PFSK-1 (cell line): ENCODE results near the gene LILRB5.

Source experiments
- FOXP2 ChIP-seq: optimal IDR thresholded peaks from 2 replicates; pipeline ENCODE3; 2011; ENCODE audit warnings: borderline replicate concordance, control low read depth, inconsistent platforms; ENCODE audit not compliant: insufficient read depth; ENCODE audit errors: extremely low read length, extremely low read depth
- POLR2AphosphoS5 ChIP-seq: IDR thresholded peaks from 2 replicates; pipeline ENCODE4 v1.6.1; 2012; ENCODE audit warnings: low read depth, mild to moderate bottlenecking, control low read depth, low read length, moderate library complexity
- REST ChIP-seq, 2 experiments: IDR thresholded peaks; 2 replicates each; pipeline versions ENCODE4 v1.6.1 to v1.8.0; 2011 to 2012; ENCODE audit warnings: low read depth in 2 of 2, low read length in 2 of 2, control low read depth in 1 of 2, inconsistent platforms in 1 of 2, mild to moderate bottlenecking in 1 of 2, moderate library complexity in 1 of 2; ENCODE audit not compliant: insufficient read depth in 1 of 2
- SIN3A ChIP-seq: IDR thresholded peaks from 2 replicates; pipeline ENCODE4 v1.6.1; 2012; ENCODE audit warnings: mild to moderate bottlenecking, low read length, moderate library complexity, borderline replicate concordance; ENCODE audit not compliant: insufficient read depth
- TAF1 ChIP-seq: IDR thresholded peaks from 2 replicates; pipeline ENCODE4 v1.6.1; 2012; ENCODE audit warnings: low read length, control low read depth, borderline replicate concordance; ENCODE audit not compliant: insufficient read depth

Gene LILRB5

GRCh38 chr19:54256250-54257115, 590 bp downstream of the LILRB5 start:
- TF ChIP-seq SIN3A, result no peak
- no peak for TF ChIP-seq POLR2AphosphoS5
- TF ChIP-seq TAF1, result no peak
- no peak for TF ChIP-seq FOXP2
- TF ChIP-seq REST (IDR thresholded peaks at IDR 0.05; ENCODE audit: insufficient read depth in 1 of 2, low read depth in 2 of 2, low read length in 2 of 2), result no peak

- TF ChIP-seq SIN3A (no peak), FOXP2 (no peak), TAF1 (no peak), REST (IDR thresholded peaks at IDR 0.05; ENCODE audit: insufficient read depth in 1 of 2, low read depth in 2 of 2, low read length in 2 of 2) (no peak), POLR2AphosphoS5 (no peak)
Observed at GRCh38 chr19:54255105-54255775, 1.8 kb downstream of the LILRB5 start.

- TF ChIP-seq SIN3A (no peak), REST (IDR thresholded peaks at IDR 0.05; ENCODE audit: insufficient read depth in 1 of 2, low read depth in 2 of 2, low read length in 2 of 2) (no peak), POLR2AphosphoS5 (no peak), TAF1 (no peak), FOXP2 (no peak)
Observed at GRCh38 chr19:54254195-54254906, 2.7 kb downstream of the LILRB5 start.

- TF ChIP-seq FOXP2 (no peak), POLR2AphosphoS5 (no peak), TAF1 (no peak), SIN3A (no peak), REST (IDR thresholded peaks at IDR 0.05; ENCODE audit: insufficient read depth in 1 of 2, low read depth in 2 of 2, low read length in 2 of 2) (no peak)
Observed at GRCh38 chr19:54253331-54254194, 3.5 kb downstream of the LILRB5 start.
